Cardiac muscle cell (in vitro differentiated cells and primary cell): ENCODE results near the gene PPP3CA. TPM values are rescaled to one million over a fixed set of nuclear protein-coding genes. Genes with fewer than 3 reads are reported as not detected.
A peak's percentile ranks its signal among the peaks of the same experiment; 100 is the strongest.
"Not testable (repeated sequence)": the region's sequence is repeated elsewhere in the genome, so short reads cannot be mapped to it uniquely, and the experiment has no call there.

Source experiments
- DNase-seq, 2 donors: peaks; one replicate each; pipeline versions ENCODE4 v3.0.0 to v3.0.0-alpha.2; 2010 to 2017; ENCODE audit warnings: low read depth in 1 of 2, low spot score in 1 of 2
- H3K27ac ChIP-seq: fragments of 200-600 bp; sonication (generic); 2 replicates; pipeline ENCODE4 v1.5.1; 2016
- H3K27me3 ChIP-seq: fragments of 200-600 bp; sonication (generic); 2 replicates; pipeline ENCODE4 v1.6.0; 2016; ENCODE audit warnings: control low read depth
- H3K36me3 ChIP-seq: fragments of 200-600 bp; sonication (generic); 2 replicates; pipeline ENCODE4 v1.5.1; 2016; ENCODE audit warnings: control low read depth
- H3K4me1 ChIP-seq: fragments of 200-600 bp; sonication (generic); 2 replicates; pipeline ENCODE4 v1.8.1; 2017; ENCODE audit warnings: low read depth, mild to moderate bottlenecking, mixed run types
- H3K4me3 ChIP-seq: fragments of 200-600 bp; sonication (generic); 2 replicates; pipeline ENCODE4 v1.5.1; 2016; ENCODE audit warnings: mild to moderate bottlenecking
- H3K9me3 ChIP-seq: fragments of 200-600 bp; sonication (generic); 2 replicates; pipeline ENCODE4 v1.5.1; 2017; ENCODE audit warnings: low read depth, mild to moderate bottlenecking, control low read depth
- polyA plus RNA-seq: library from polyadenylated mRNA; unstranded; fragments of >200 nt; fragmentation: Nextera tagmentation; extraction: Ambion mirVana; gene quantifications from 2 replicates; pipeline ENCODE4 v1.2.1, GENCODE V29; 2016
- total RNA-seq: library from RNA; depleted of rRNA; stranded (reverse); fragments of >200 nt; gene quantifications from 2 replicates; pipeline ENCODE4 v1.2.3, GENCODE V29; 2016
- TF ChIP-seq, protein P1 (sequence below): IDR thresholded peaks from 2 replicates; pipeline ENCODE4 v1.5.1; 2012; ENCODE audit warnings: low read depth, mild to moderate bottlenecking, low read length

The PPP3CA gene
- total and polyA plus RNA-seq, 2 experiments from 2014 or later = 8.2 to 21.3 TPM

DNA sequence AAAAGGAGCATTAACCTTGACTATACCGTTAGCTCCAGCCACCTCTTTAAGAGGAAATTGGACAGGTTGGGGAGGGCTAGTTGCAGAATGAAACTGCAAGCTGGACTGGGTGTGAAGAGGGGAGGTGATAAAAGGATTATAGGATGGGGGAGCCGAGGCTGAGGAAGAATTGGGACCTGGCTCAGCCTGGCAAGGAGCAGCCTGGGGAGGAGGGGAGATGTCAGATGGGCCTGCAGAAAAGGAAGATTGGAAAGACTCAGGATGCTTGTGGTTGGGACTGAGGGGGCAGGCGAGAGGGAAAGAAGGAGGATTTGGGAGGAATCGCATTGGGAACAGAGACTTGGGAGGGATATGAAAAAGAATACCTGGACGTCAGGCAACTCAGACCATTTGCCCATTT, 351.7 kb downstream of the PPP3CA start:
- no peaks in the 10 kb centered on the region for H3K9me3 ChIP-seq
- no peak overlapping the region for H3K27ac ChIP-seq
- no peaks in the 10 kb centered on the region for H3K36me3 ChIP-seq
- no peaks in the 10 kb centered on the region for H3K4me1 ChIP-seq
- DNase-seq = no peak
- no peak overlapping the region for H3K4me3 ChIP-seq
- TF ChIP-seq, protein P1, sequence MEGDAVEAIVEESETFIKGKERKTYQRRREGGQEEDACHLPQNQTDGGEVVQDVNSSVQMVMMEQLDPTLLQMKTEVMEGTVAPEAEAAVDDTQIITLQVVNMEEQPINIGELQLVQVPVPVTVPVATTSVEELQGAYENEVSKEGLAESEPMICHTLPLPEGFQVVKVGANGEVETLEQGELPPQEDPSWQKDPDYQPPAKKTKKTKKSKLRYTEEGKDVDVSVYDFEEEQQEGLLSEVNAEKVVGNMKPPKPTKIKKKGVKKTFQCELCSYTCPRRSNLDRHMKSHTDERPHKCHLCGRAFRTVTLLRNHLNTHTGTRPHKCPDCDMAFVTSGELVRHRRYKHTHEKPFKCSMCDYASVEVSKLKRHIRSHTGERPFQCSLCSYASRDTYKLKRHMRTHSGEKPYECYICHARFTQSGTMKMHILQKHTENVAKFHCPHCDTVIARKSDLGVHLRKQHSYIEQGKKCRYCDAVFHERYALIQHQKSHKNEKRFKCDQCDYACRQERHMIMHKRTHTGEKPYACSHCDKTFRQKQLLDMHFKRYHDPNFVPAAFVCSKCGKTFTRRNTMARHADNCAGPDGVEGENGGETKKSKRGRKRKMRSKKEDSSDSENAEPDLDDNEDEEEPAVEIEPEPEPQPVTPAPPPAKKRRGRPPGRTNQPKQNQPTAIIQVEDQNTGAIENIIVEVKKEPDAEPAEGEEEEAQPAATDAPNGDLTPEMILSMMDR = no peak
- H3K27me3 ChIP-seq = no peaks in the 10 kb centered on the region

DNA sequence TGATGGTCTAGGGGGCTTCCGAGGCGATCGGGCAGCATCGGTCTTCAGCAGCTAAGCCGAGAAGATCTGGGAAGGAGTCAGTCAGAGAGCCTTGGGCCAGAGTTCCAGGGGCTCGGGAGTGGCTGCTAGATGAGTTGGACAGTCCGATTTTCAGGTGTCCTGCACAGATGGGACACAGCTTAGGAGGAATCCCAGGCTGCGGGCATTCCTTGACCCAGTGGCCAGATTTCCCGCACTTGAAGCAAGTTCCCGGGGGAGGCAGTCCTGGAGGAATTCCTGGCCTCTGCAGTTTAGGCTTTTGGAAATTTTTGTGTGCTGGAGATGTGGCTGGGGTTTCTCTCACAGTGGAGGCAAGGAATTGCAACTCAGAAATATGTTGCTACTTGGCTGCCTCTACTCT, 352.3 kb downstream of the PPP3CA start:
- H3K27ac ChIP-seq, H3K36me3 ChIP-seq, H3K9me3 ChIP-seq, H3K4me3 ChIP-seq, DNase-seq, H3K4me1 ChIP-seq, H3K27me3 ChIP-seq: not testable (repeated sequence)

DNA sequence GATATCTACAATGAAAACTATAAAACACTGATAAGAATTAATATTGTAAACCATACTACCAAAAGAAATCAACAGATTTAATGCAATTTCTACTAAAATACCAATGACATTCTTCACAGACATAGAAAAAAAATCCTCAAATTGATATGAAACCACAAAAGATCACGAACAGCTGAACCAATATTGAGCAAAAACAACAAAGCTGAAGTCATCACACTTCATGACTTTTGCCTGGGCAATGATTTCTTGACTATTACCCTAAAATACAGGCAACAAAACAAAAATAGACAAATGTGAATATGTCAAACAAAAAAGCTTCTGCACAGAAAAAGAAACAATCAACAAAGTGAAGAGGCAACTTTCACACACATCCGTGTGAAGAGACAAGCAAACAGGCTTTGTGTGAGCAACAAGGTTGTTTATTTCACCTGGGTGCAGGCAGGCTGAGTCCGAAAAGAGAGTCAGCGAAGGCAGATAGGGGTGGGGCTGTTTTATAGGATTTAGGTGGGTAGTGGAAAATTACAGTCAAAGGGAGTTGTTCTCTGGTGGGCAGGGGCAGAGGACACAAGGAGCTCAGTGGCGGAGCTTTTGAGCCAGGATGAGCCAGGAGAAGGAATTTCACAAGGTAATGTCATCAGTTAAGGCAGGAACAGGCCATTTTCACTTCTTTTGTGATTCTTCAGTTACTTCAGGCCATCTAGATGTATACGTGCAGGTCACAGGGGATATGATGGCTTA, 355.8 kb downstream of the PPP3CA start:
- not testable (repeated sequence) for H3K27me3 ChIP-seq, H3K9me3 ChIP-seq, H3K4me3 ChIP-seq, H3K36me3 ChIP-seq, H3K27ac ChIP-seq, H3K4me1 ChIP-seq
- peak in 1 of 2 donors; percentile 49 for DNase-seq

DNA sequence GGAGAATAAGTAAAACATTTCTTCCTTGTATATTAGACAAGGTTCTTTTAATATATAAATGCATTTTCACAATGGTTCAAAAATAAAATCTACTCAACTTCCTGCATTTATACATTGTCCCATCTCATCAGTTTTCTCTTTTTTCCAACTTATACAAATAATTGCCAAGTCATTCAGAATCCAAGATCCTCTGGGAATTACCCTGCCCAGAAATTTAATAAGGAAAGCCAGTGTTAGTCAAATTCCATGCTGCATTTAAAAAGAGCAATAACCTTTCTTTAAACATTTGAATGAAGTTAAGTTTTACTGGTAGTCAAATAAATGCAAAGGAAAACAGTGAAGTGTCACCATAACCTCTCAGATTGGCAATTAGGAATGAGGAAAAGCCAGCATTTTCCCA, 357.9 kb downstream of the PPP3CA start:
- DNase-seq = no peak
- no peaks in the 10 kb centered on the region for H3K36me3 ChIP-seq
- H3K27ac ChIP-seq = no peak overlapping the region
- no peaks in the 10 kb centered on the region for H3K27me3 ChIP-seq
- no peaks in the 10 kb centered on the region for H3K4me1 ChIP-seq
- TF ChIP-seq, protein P1 = no peak
- no peak overlapping the region for H3K4me3 ChIP-seq
- H3K9me3 ChIP-seq = no peaks in the 10 kb centered on the region

DNA sequence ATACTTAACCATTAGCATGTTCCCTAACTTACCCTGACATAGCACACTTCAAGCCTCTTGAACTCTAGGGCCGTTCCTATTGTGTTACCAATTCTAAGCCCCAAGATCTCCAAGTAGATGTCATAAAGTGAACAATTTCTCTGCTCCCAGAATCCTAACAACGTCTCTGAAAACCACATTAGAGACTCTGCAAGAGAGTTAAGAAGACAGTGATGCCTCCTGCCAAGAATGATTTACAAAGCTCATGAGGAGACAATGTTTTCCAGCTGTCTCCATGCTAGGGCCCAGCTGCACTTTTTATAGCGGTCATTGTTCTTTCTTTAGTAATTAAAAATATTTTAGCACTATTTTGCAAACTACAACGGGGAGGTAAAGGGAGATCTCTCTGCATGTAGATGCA, 358.4 kb downstream of the PPP3CA start:
- H3K9me3 ChIP-seq = no peaks in the 10 kb centered on the region
- DNase-seq = no peak
- no peaks in the 10 kb centered on the region for H3K27me3 ChIP-seq
- H3K4me3 ChIP-seq = no peak overlapping the region
- TF ChIP-seq, protein P1 = no peak
- H3K4me1 ChIP-seq = no peaks in the 10 kb centered on the region
- H3K27ac ChIP-seq = no peak overlapping the region
- no peaks in the 10 kb centered on the region for H3K36me3 ChIP-seq

DNA sequence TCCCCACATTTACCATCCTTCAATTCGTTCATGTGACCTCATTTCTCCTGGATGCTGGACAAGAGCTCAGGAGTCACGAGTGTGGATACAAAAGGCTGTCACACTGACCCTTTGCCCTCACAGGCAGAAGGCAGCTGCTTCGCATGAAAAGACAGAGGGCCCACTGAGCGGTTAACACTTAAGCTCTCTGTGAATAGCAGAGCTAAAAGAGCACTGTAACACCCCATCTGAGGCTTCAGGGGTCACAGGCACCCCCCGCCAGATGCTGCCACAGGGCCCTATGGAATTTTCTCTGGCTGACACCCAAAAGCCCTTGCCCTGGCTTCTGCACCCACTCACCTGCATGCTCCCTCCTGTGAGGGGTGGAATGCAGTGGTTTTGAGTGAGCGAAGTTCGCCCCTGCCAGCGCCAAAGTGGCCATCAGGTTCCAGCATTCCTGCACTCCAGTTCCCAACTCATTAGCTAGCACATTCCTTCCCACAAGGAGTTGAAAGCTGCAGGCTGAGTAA, 360.9 kb downstream of the PPP3CA start:
- H3K4me3 ChIP-seq = no peak overlapping the region
- DNase-seq = peak in 1 of 2 donors; percentile 51
- H3K36me3 ChIP-seq = no peaks in the 10 kb centered on the region
- no peaks in the 10 kb centered on the region for H3K27me3 ChIP-seq
- H3K4me1 ChIP-seq = no peaks in the 10 kb centered on the region
- TF ChIP-seq, protein P1 = no peak
- H3K27ac ChIP-seq = peak overlapping the region; percentile 64
- H3K9me3 ChIP-seq = no peaks in the 10 kb centered on the region
